HepG2 (cell line): Measurements from ENCODE around the gene PEAR1. TPM values are rescaled to one million over a fixed set of nuclear protein-coding genes. Genes with fewer than 3 reads are reported as not detected.

ENCODE experiments used
- ATAC-seq: fragments of 200-7000 bp; cut with Tn5 transposase; 3 replicates; pipeline ENCODE4 v1.9.1; 2020; ENCODE audit warnings: mild to moderate bottlenecking, moderate library complexity
- BruUV-seq: library from RNA; stranded (reverse); fragments of 400-500 nt; replicated peaks from 2 replicates; lab custom pipeline; 2021; lab: Mats Ljungman, UMichigan
- CTCF ChIA-PET: fragments of 300-600 bp; formaldehyde crosslinking; extraction: SDS; loops from one replicate; lab custom pipeline; 2021; ENCODE audit warnings: low total read pairs, inconsistent platforms, low intra/inter-chr PET ratio; lab: Yijun Ruan, JAX
- POLR2A ChIA-PET: fragments of 350-600 bp; sonication (Branson Sonifier 250); formaldehyde crosslinking; loops from one replicate; lab custom pipeline; 2020; ENCODE audit warnings: antibody characterized with exemption, inconsistent platforms; lab: Yijun Ruan, JAX
- DNase-seq: peaks from one replicate; pipeline ENCODE4 v3.0.0-alpha.2; 2015; ENCODE audit warnings: low spot score
- FAIRE-seq: peaks from 3 replicates; lab custom pipeline; 2011; peaks lifted over from hg19 to GRCh38; lab: Jason Lieb, UNC
- H2AFZ ChIP-seq: one replicate; pipeline ENCODE4 v1.6.1; 2011; ENCODE audit warnings: low read length, inconsistent platforms
- H3K27ac ChIP-seq: fragments of 300-600 bp; 3 replicates; pipeline ENCODE4 v1.8.0; 2011; ENCODE audit warnings: mixed run types, mild to moderate bottlenecking, mixed read lengths, low read length, inconsistent platforms; ENCODE audit not compliant: insufficient read depth; ENCODE audit errors: extremely low read length
- H3K27me3 ChIP-seq, 2 experiments: fragments of 200-600 bp in 1 of 2; 2 replicates in 1 of 2; 3 replicates in 1 of 2; pipeline versions ENCODE4 v1.6.0 to v1.8.0; 2011; ENCODE audit warnings: low read length in 2 of 2, mild to moderate bottlenecking in 2 of 2, moderate library complexity in 2 of 2, inconsistent platforms in 1 of 2; ENCODE audit not compliant: insufficient read depth in 2 of 2, control insufficient read depth in 1 of 2
- H3K36me3 ChIP-seq, 2 experiments: fragments of 200-600 bp in 1 of 2; replicated peaks in 1 of 2; 2 replicates in 1 of 2; 3 replicates in 1 of 2; pipeline versions ENCODE4 v1.5.1 to v1.8.0; 2011; ENCODE audit warnings: low read length in 2 of 2, inconsistent platforms in 1 of 2; ENCODE audit not compliant: insufficient read depth in 2 of 2, control insufficient read depth in 1 of 2
- H3K4me1 ChIP-seq: 2 replicates; pipeline ENCODE4 v1.5.1; 2012; ENCODE audit warnings: low read length, inconsistent platforms; ENCODE audit not compliant: insufficient read depth
- H3K4me2 ChIP-seq: 2 replicates; pipeline ENCODE4 v1.6.0; 2011; ENCODE audit warnings: low read depth, low read length, inconsistent platforms
- H3K4me3 ChIP-seq, 3 experiments: fragments of 200-600 bp in 1 of 3; sonication (generic), shearing (Covaris generic) in 1 of 3; replicated peaks in 1 of 3; 2 replicates each; pipeline ENCODE4 v1.5.1; 2011 to 2016; ENCODE audit warnings: low read length in 3 of 3, inconsistent platforms in 2 of 3, low read depth in 2 of 3, mild to moderate bottlenecking in 2 of 3, control low read depth in 1 of 3, mixed read lengths in 1 of 3; ENCODE audit not compliant: insufficient read depth in 1 of 3
- H3K79me2 ChIP-seq: one replicate; pipeline ENCODE4 v1.6.1; 2011; ENCODE audit warnings: low read length, inconsistent platforms; ENCODE audit not compliant: insufficient read depth
- H3K9ac ChIP-seq: 2 replicates; pipeline ENCODE4 v1.6.0; 2011; ENCODE audit warnings: mild to moderate bottlenecking, low read depth, low read length, inconsistent platforms; ENCODE audit not compliant: insufficient read depth
- H3K9me3 ChIP-seq: 2 replicates; pipeline ENCODE4 v1.5.1; 2012; ENCODE audit warnings: mild to moderate bottlenecking, low read length
- H4K20me1 ChIP-seq: 2 replicates; pipeline ENCODE4 v1.6.0; 2011; ENCODE audit warnings: inconsistent platforms, mild to moderate bottlenecking, low read length, moderate library complexity; ENCODE audit not compliant: insufficient read depth
- MED8 ChIP-seq: sonication (generic); formaldehyde crosslinking; IDR thresholded peaks from 2 replicates; pipeline ENCODE4 v1.8.1; 2023; ENCODE audit warnings: mild to moderate bottlenecking, missing genetic modification reagents; ENCODE audit not compliant: insufficient replicate concordance
- STAT5B ChIP-seq: sonication (generic); formaldehyde crosslinking; IDR thresholded peaks from 2 replicates; pipeline ENCODE4 v1.4.0; 2020; ENCODE audit warnings: missing genetic modification reagents
- ZNF574 ChIP-seq: sonication (generic); formaldehyde crosslinking; IDR thresholded peaks from 2 replicates; pipeline ENCODE4 v1.4.0; 2020; ENCODE audit warnings: missing genetic modification reagents
- WGBS: methylation state at CpG from one replicate; pipeline ENCODE4 v1.1.6; 2017; ENCODE audit warnings: low lambda C conversion rate; 5-methylcytosine and 5-hydroxymethylcytosine counted together
- in situ Hi-C: cut with HindIII; loops from 2 replicates; pipeline ENCODE4 v1.10.0; 2017; ENCODE audit warnings: low pct_unique_long_range_greater_than_20kb; ENCODE audit not compliant: extremely low pct_ligation_motif_present
- intact Hi-C: fragments of 100-400 bp; cut with micrococcal nuclease; formaldehyde crosslinking; loops from one replicate; pipeline ENCODE4 v1.10.0; 2022; ENCODE audit not compliant: unreplicated experiment
- polyA plus RNA-seq, 8 experiments: library from polyadenylated mRNA; depleted of rRNA in 3 of 8; stranded (reverse) in 7 of 8; unstranded in 1 of 8; fragments of >200 nt; fragmentation: Illumina TruSeq in 4 of 8; extraction: Trizol in 4 of 8; gene quantifications; 2 replicates each; pipeline versions ENCODE4 v1.2.1 to v1.2.3, GENCODE V29; 2011 to 2016; ENCODE audit warnings: low read depth in 4 of 8, missing spikeins in 1 of 8, mixed read lengths in 1 of 8; ENCODE audit not compliant: insufficient read depth in 1 of 8
- total RNA-seq, 5 experiments: library from RNA; depleted of rRNA; stranded (reverse); fragments of >200 nt; fragmentation: Illumina TruSeq; extraction: Trizol; gene quantifications; 2 replicates each; pipeline ENCODE4 v1.2.3, GENCODE V29; 2016; ENCODE audit warnings: low read depth in 1 of 5

Gene PEAR1
- total and polyA plus RNA-seq, 2 of the 13 experiments (the other 11 are each of a cell fraction or from before 2014, with no cell fraction given), result 0.27 to 0.41 TPM

- 90% methylated on average over 4 of the region's 6 CpGs for WGBS
- in situ Hi-C loops, result no loop called here
Observed at GRCh38 chr1:156959925-156960324, 66.4 kb downstream of the PEAR1 start.

More at GRCh38 chr1:156959925-156960324, 66.4 kb downstream of the PEAR1 start:
- no peak for FAIRE-seq
- peaks cover 12% of the 10 kb centered on the region; the same call in 1 of the 2 replicates for H3K4me1 ChIP-seq
- intact Hi-C loops, result no loop called here
- H3K4me3 ChIP-seq, result no peak overlapping the region
- CTCF ChIA-PET, result no interaction called here
- no peak overlapping the region for H3K9ac ChIP-seq
- H3K27me3 ChIP-seq, result no peaks in the 10 kb centered on the region
- H3K4me2 ChIP-seq, result no peak overlapping the region
- H2AFZ ChIP-seq, result no peak overlapping the region
- BruUV-seq, result no TSS peak
- POLR2A ChIA-PET, result no interaction called here
- H3K36me3 ChIP-seq, result peaks cover 28 to 71% of the 10 kb centered on the region in 2 experiments
- no peaks in the 10 kb centered on the region for H4K20me1 ChIP-seq
- no peaks in the 10 kb centered on the region for H3K9me3 ChIP-seq
- no peak for DNase-seq
- H3K27ac ChIP-seq, result no peak overlapping the region
- TF ChIP-seq STAT5B (CRISPR knock-in tag) (no peak), MED8 (CRISPR knock-in tag) (no peak), ZNF574 (CRISPR knock-in tag) (no peak)
- H3K79me2 ChIP-seq, result no peaks in the 10 kb centered on the region
- ATAC-seq, result no peak
